Neural cell (in vitro differentiated cells): ENCODE results near the gene USP15. TPM values are rescaled to one million over a fixed set of nuclear protein-coding genes. Genes with fewer than 3 reads are reported as not detected.

Experiments used
- H2AFZ ChIP-seq: fragments of 200-600, 300-800 bp; sonication (generic), shearing (Covaris generic); 2 replicates; pipeline ENCODE4 v1.6.0; 2014; ENCODE audit warnings: low read depth, mild to moderate bottlenecking, antibody characterized with exemption, low read length, moderate library complexity
- H3F3A ChIP-seq: fragments of 200-600 bp; shearing (Covaris generic); 2 replicates; pipeline ENCODE4 v1.6.1; 2016; ENCODE audit warnings: mild to moderate bottlenecking, moderate library complexity, mixed read lengths, antibody characterized with exemption, low read length; ENCODE audit not compliant: insufficient read depth, poor library complexity, severe bottlenecking
- H3K27ac ChIP-seq: fragments of 200-600, 300-800 bp; sonication (generic), shearing (Covaris generic); 2 replicates; pipeline ENCODE4 v1.5.1; 2014; ENCODE audit warnings: mild to moderate bottlenecking, low read length, moderate library complexity
- H3K27me3 ChIP-seq: fragments of 300-800, 200-600 bp; sonication (generic), shearing (Covaris generic); 2 replicates; pipeline ENCODE4 v1.6.0; 2014; ENCODE audit warnings: mild to moderate bottlenecking, low read depth, low read length, moderate library complexity; ENCODE audit not compliant: insufficient read depth
- H3K36me3 ChIP-seq: fragments of 300-800, 200-600 bp; sonication (generic), shearing (Covaris generic); 2 replicates; pipeline ENCODE4 v1.5.1; 2014; ENCODE audit warnings: mild to moderate bottlenecking, antibody characterized with exemption, low read length, moderate library complexity; ENCODE audit not compliant: insufficient read depth
- H3K4me2 ChIP-seq: fragments of 300-800, 200-600 bp; sonication (generic), shearing (Covaris generic); 2 replicates; pipeline ENCODE4 v1.6.0; 2014; ENCODE audit warnings: mild to moderate bottlenecking, low read length
- H3K4me3 ChIP-seq: fragments of 300-800, 200-600 bp; sonication (generic), shearing (Covaris generic); 2 replicates; pipeline ENCODE4 v1.5.1; 2014; ENCODE audit warnings: mild to moderate bottlenecking, low read length, moderate library complexity
- H3K79me2 ChIP-seq: fragments of 200-600 bp; shearing (Covaris generic); replicated peaks from 2 replicates; pipeline ENCODE4 v1.6.0; 2014; ENCODE audit warnings: mild to moderate bottlenecking, low read length, moderate library complexity; ENCODE audit not compliant: insufficient read depth
- H3K9ac ChIP-seq: fragments of 300-800, 200-600 bp; sonication (generic), shearing (Covaris generic); 2 replicates; pipeline ENCODE4 v1.6.1; 2016; ENCODE audit warnings: mild to moderate bottlenecking, low read length, mixed read lengths
- H3K9me2 ChIP-seq: fragments of 200-600 bp; shearing (Covaris generic); 2 replicates; pipeline ENCODE4 v1.6.1; 2016; ENCODE audit warnings: mild to moderate bottlenecking, low read length, mixed read lengths; ENCODE audit not compliant: insufficient read depth
- H3K9me3 ChIP-seq: fragments of 200-600, 300-800 bp; sonication (generic), shearing (Covaris generic); 2 replicates; pipeline ENCODE4 v1.6.1; 2016; ENCODE audit warnings: mild to moderate bottlenecking, mixed run types, low read length, moderate library complexity, mixed read lengths
- H4K20me1 ChIP-seq: fragments of 200-600 bp; shearing (Covaris generic); 2 replicates; pipeline ENCODE4 v1.6.1; 2016; ENCODE audit warnings: mild to moderate bottlenecking, mixed run types; ENCODE audit not compliant: insufficient read depth
- EP300 ChIP-seq: fragments of 450-650 bp; conservative IDR thresholded peaks from 2 replicates; pipeline ENCODE4 v1.6.1; 2014; ENCODE audit warnings: antibody characterized with exemption, mild to moderate bottlenecking, moderate library complexity; ENCODE audit not compliant: poor library complexity, severe bottlenecking
- EZH2 ChIP-seq: fragments of 200-600, 300-800 bp; shearing (Covaris generic), sonication (generic); IDR thresholded peaks from 2 replicates; pipeline ENCODE4 v1.6.1; 2014; ENCODE audit warnings: antibody characterized with exemption, low read length, borderline replicate concordance, mild to moderate bottlenecking; ENCODE audit not compliant: insufficient read depth, poor library complexity, severe bottlenecking
- MXI1 ChIP-seq: fragments of 450-650 bp; conservative IDR thresholded peaks from 2 replicates; pipeline ENCODE4 v1.6.1; 2014; ENCODE audit warnings: antibody characterized with exemption, mild to moderate bottlenecking; ENCODE audit not compliant: poor library complexity, severe bottlenecking
- POLR2AphosphoS5 ChIP-seq: IDR thresholded peaks from 2 replicates; pipeline ENCODE4 v1.6.1; 2012
- RAD21 ChIP-seq: fragments of 450-650 bp; conservative IDR thresholded peaks from 2 replicates; pipeline ENCODE4 v1.6.1; 2014; ENCODE audit warnings: antibody characterized with exemption, mild to moderate bottlenecking, moderate library complexity
- SMC3 ChIP-seq: fragments of 450-650 bp; conservative IDR thresholded peaks from 2 replicates; pipeline ENCODE4 v1.6.1; 2014; ENCODE audit warnings: antibody characterized with exemption, mild to moderate bottlenecking, moderate library complexity; ENCODE audit not compliant: poor library complexity
- TAF1 ChIP-seq: IDR thresholded peaks from 2 replicates; pipeline ENCODE4 v1.6.1; 2012; ENCODE audit warnings: low read depth
- polyA plus RNA-seq: library from polyadenylated mRNA; depleted of rRNA; stranded (reverse); fragments of >200 nt; gene quantifications from 2 replicates; pipeline ENCODE4 v1.2.3, GENCODE V29; 2014
- TF ChIP-seq, protein P1 (sequence below): IDR thresholded peaks from 2 replicates; pipeline ENCODE4 v1.6.1; 2012; ENCODE audit warnings: borderline replicate concordance
- TF ChIP-seq, protein P2 (sequence below): fragments of 450-650 bp; IDR thresholded peaks from 2 replicates; pipeline ENCODE4 v1.5.1; 2014; ENCODE audit warnings: antibody characterized with exemption, mild to moderate bottlenecking, moderate library complexity; ENCODE audit not compliant: poor library complexity, severe bottlenecking

Gene USP15
- polyA plus RNA-seq, 1 donor from 2014 or later = 113 TPM

DNA sequence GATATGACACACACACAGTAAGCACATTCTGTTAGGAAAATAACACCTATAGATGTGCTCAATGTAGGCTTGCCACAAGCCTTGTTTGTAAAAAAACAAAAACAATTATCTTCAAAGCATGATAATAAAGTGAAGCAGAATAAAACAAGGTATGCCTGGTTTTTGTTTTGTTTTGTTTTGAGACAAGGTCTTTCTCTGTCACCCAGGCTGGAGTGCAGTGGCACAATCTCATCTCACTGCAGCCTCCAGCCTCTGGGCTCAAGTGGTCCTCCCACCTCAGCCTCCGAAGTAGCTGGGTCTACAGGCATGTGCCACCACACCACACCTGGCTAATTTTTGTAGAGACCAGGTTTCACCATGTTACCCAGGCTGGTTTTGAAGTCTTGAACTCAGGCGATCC is 154.0 kb downstream of the USP15 start:
- Histone ChIP-seq H3K27ac (no peak overlapping the region), H3K4me2 (no peak overlapping the region), H3F3A (no peaks in the 10 kb centered on the region), H3K79me2 (no peaks in the 10 kb centered on the region), H3K9me3 (no peaks in the 10 kb centered on the region), H3K36me3 (no peaks in the 10 kb centered on the region), H4K20me1 (no peaks in the 10 kb centered on the region), H3K9me2 (no peaks in the 10 kb centered on the region), H3K27me3 (no peaks in the 10 kb centered on the region), H3K9ac (no peak overlapping the region), H2AFZ (no peak overlapping the region), H3K4me3 (no peak overlapping the region)
- TF ChIP-seq EZH2 = no peak
- TF ChIP-seq SMC3 = no peak
- no peak for TF ChIP-seq TAF1
- no peak for TF ChIP-seq EP300
- TF ChIP-seq RAD21 = no peak
- no peak for TF ChIP-seq POLR2AphosphoS5
- no peak for TF ChIP-seq MXI1
- TF ChIP-seq, protein P1, sequence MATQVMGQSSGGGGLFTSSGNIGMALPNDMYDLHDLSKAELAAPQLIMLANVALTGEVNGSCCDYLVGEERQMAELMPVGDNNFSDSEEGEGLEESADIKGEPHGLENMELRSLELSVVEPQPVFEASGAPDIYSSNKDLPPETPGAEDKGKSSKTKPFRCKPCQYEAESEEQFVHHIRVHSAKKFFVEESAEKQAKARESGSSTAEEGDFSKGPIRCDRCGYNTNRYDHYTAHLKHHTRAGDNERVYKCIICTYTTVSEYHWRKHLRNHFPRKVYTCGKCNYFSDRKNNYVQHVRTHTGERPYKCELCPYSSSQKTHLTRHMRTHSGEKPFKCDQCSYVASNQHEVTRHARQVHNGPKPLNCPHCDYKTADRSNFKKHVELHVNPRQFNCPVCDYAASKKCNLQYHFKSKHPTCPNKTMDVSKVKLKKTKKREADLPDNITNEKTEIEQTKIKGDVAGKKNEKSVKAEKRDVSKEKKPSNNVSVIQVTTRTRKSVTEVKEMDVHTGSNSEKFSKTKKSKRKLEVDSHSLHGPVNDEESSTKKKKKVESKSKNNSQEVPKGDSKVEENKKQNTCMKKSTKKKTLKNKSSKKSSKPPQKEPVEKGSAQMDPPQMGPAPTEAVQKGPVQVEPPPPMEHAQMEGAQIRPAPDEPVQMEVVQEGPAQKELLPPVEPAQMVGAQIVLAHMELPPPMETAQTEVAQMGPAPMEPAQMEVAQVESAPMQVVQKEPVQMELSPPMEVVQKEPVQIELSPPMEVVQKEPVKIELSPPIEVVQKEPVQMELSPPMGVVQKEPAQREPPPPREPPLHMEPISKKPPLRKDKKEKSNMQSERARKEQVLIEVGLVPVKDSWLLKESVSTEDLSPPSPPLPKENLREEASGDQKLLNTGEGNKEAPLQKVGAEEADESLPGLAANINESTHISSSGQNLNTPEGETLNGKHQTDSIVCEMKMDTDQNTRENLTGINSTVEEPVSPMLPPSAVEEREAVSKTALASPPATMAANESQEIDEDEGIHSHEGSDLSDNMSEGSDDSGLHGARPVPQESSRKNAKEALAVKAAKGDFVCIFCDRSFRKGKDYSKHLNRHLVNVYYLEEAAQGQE = no peak
- TF ChIP-seq, protein P2, sequence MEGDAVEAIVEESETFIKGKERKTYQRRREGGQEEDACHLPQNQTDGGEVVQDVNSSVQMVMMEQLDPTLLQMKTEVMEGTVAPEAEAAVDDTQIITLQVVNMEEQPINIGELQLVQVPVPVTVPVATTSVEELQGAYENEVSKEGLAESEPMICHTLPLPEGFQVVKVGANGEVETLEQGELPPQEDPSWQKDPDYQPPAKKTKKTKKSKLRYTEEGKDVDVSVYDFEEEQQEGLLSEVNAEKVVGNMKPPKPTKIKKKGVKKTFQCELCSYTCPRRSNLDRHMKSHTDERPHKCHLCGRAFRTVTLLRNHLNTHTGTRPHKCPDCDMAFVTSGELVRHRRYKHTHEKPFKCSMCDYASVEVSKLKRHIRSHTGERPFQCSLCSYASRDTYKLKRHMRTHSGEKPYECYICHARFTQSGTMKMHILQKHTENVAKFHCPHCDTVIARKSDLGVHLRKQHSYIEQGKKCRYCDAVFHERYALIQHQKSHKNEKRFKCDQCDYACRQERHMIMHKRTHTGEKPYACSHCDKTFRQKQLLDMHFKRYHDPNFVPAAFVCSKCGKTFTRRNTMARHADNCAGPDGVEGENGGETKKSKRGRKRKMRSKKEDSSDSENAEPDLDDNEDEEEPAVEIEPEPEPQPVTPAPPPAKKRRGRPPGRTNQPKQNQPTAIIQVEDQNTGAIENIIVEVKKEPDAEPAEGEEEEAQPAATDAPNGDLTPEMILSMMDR = no peak

- H3K36me3 ChIP-seq = no peaks in the 10 kb centered on the region
- H3K4me3 ChIP-seq = no peak overlapping the region
- H3K4me2 ChIP-seq = no peak overlapping the region
- H3F3A ChIP-seq = no peaks in the 10 kb centered on the region
- no peaks in the 10 kb centered on the region for H3K79me2 ChIP-seq
- H3K9me3 ChIP-seq = no peaks in the 10 kb centered on the region
- H4K20me1 ChIP-seq = no peaks in the 10 kb centered on the region
- H3K27me3 ChIP-seq = no peaks in the 10 kb centered on the region
- no peak overlapping the region for H3K9ac ChIP-seq
- no peak overlapping the region for H3K27ac ChIP-seq
- TF ChIP-seq TAF1 (no peak), RAD21 (no peak), EZH2 (no peak), SMC3 (no peak), EP300 (no peak), POLR2AphosphoS5 (no peak), MXI1 (no peak)
- TF ChIP-seq, protein P2 = no peak
- H2AFZ ChIP-seq = no peak overlapping the region
- H3K9me2 ChIP-seq = no peaks in the 10 kb centered on the region
Measured at GRCh38 chr12:62426089-62426488, 165.9 kb downstream of the USP15 start.
